Measurements from ENCODE around the gene PEX5L. TPM values are rescaled to one million over a fixed set of nuclear protein-coding genes. Genes with fewer than 3 reads are reported as not detected.
"Not testable (repeated sequence)": the region's sequence is repeated elsewhere in the genome, so short reads cannot be mapped to it uniquely, and the experiment has no call there.

PEX5L gene
- total RNA-seq, 4 donors from 2014 or later = 0.16 TPM; not detected in 3

- no peaks in the 10 kb centered on the region for H3K9me3 ChIP-seq
- TF ChIP-seq EP300 (IDR thresholded peaks at IDR 0.05) (no peak), CTCF (IDR thresholded peaks at IDR 0.05) (no peak), POLR2AphosphoS5 (IDR thresholded peaks at IDR 0.05) (no peak), POLR2A (IDR thresholded peaks at IDR 0.05) (no peak)
- no peaks in the 10 kb centered on the region for H3K4me1 ChIP-seq
- no peaks in the 10 kb centered on the region for H3K36me3 ChIP-seq
- 58% methylated on average over 1 of the region's 1 CpG for WGBS
- no peak for DNase-seq (ENCODE audit: low spot score in 2 of 2)
- H3K4me3 ChIP-seq = no peak overlapping the region
- H3K27ac ChIP-seq = no peak overlapping the region
- no peaks in the 10 kb centered on the region for H3K27me3 ChIP-seq
Measured at GRCh38 chr3:180062771-180063170, 26.0 kb upstream of the PEX5L start.

DNA sequence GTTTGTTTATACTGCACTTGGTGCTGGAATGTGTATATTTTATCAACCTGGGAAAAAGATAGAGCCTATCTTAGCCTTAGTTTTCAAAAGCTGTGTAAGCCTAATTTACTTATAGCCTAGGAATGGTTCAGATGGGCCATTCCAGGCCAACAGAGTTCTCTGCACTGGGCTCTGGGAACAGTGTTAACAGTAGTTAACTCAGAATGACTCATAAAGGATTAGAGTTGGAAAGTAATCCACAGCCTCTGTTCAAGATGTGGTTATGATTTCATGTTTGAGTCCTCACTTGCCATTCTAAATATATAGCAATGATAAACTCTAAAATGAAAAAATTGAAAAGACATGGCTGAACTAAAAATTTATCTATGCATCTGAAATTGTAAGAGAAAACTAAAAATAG is 22.6 kb upstream of the PEX5L start:
- no peaks in the 10 kb centered on the region for H3K4me1 ChIP-seq
- TF ChIP-seq CTCF (IDR thresholded peaks at IDR 0.05) (no peak), EP300 (IDR thresholded peaks at IDR 0.05) (no peak), POLR2AphosphoS5 (IDR thresholded peaks at IDR 0.05) (no peak), POLR2A (IDR thresholded peaks at IDR 0.05) (no peak)
- DNase-seq (ENCODE audit: low spot score in 2 of 2) = no peak
- H3K4me3 ChIP-seq = no peak overlapping the region
- no peaks in the 10 kb centered on the region for H3K9me3 ChIP-seq
- H3K27ac ChIP-seq = no peak overlapping the region
- no peaks in the 10 kb centered on the region for H3K27me3 ChIP-seq
- no peaks in the 10 kb centered on the region for H3K36me3 ChIP-seq

- DNase-seq (ENCODE audit: low spot score in 2 of 2) = no peak
- H3K4me3 ChIP-seq = no peak overlapping the region
- no peaks in the 10 kb centered on the region for H3K36me3 ChIP-seq
- TF ChIP-seq POLR2AphosphoS5 (IDR thresholded peaks at IDR 0.05) = no peak
- TF ChIP-seq POLR2A (IDR thresholded peaks at IDR 0.05) = no peak
- TF ChIP-seq CTCF (IDR thresholded peaks at IDR 0.05) = no peak
- no peak for TF ChIP-seq EP300 (IDR thresholded peaks at IDR 0.05)
- no peaks in the 10 kb centered on the region for H3K27me3 ChIP-seq
- no peaks in the 10 kb centered on the region for H3K4me1 ChIP-seq
- H3K27ac ChIP-seq = no peak overlapping the region
- H3K9me3 ChIP-seq = no peaks in the 10 kb centered on the region
Measured at GRCh38 chr3:180058238-180058637, 21.5 kb upstream of the PEX5L start.

GRCh38 chr3:180055656-180056055 is 18.9 kb upstream of the PEX5L start:
- not testable (repeated sequence) for DNase-seq (ENCODE audit: low spot score in 2 of 2); H3K36me3 ChIP-seq; H3K4me1 ChIP-seq; H3K4me3 ChIP-seq; H3K27ac ChIP-seq; H3K27me3 ChIP-seq; H3K9me3 ChIP-seq
- 68% methylated on average over 3 of the region's 3 CpGs for whole genome bisulfite sequencing

DNA sequence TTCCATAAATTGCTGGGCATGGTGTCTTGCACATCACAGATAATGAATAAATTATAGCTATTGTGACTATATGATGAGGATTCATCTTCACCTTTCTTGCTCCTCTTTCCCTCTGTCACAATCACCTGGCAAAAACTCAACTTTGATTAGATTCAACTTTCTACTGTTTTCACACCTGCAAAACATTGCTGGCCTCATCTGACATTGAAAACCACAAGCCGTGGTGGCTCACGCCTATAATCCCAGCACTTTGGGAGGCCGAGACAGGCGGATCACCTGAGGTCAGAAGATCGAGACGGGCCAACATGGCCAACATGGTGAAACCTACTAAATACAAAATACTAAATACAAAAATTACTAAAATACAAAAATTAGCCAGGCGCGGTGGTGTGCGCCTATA is 12.7 kb upstream of the PEX5L start:
- H3K27ac ChIP-seq = no peak overlapping the region
- 86% methylated on average over 9 of the region's 9 CpGs for WGBS
- no peak for DNase-seq (ENCODE audit: low spot score in 2 of 2)

More for the DNA sequence above, 12.7 kb upstream of the PEX5L start:
- no peak for TF ChIP-seq EP300 (IDR thresholded peaks at IDR 0.05)
- no peak for TF ChIP-seq POLR2AphosphoS5 (IDR thresholded peaks at IDR 0.05)
- TF ChIP-seq CTCF (IDR thresholded peaks at IDR 0.05) = no peak
- TF ChIP-seq POLR2A (IDR thresholded peaks at IDR 0.05) = no peak
- Histone ChIP-seq H3K4me3 (no peak overlapping the region), H3K27me3 (no peaks in the 10 kb centered on the region), H3K36me3 (no peaks in the 10 kb centered on the region), H3K4me1 (no peaks in the 10 kb centered on the region), H3K9me3 (no peaks in the 10 kb centered on the region)

All from suprapubic skin (tissue), 4 donors.